ENCODE data around the gene DAZAP2. TPM values are rescaled to one million over a fixed set of nuclear protein-coding genes. Genes with fewer than 3 reads are reported as not detected.
A peak's percentile ranks its signal among the peaks of the same experiment; 100 is the strongest.

Gene DAZAP2
- total RNA-seq, 1 experiment from 2014 or later: 100 TPM

DNA sequence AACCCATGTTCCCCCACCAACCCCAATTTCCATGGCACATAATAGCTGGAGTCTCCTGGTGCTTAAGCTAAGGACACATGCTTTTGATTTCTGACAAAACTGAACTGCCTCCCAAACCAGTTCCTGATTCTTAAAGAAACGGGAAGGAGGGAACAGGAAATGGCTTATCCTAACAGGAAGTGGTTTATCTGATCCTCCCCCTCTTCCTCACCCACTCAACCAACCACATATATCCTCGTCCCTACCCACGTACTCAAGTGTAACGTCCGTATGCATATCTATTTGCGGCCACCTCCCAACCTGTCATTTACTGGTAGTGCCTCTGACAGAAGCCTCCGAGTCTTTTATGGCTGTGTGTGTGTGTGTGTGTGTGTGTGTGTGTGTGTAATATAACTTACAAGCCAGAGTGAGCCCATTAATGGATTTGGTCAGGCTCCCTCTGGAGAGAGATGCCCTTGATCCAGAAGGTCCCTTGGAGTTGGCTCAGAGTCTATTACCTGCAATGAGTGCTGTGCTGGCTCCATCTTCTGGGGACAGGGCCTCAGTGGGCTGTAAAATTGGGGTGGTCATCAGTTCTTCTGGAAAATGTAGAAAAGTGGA lies 7.7 kb downstream of the DAZAP2 start:
- TF ChIP-seq, protein P1, sequence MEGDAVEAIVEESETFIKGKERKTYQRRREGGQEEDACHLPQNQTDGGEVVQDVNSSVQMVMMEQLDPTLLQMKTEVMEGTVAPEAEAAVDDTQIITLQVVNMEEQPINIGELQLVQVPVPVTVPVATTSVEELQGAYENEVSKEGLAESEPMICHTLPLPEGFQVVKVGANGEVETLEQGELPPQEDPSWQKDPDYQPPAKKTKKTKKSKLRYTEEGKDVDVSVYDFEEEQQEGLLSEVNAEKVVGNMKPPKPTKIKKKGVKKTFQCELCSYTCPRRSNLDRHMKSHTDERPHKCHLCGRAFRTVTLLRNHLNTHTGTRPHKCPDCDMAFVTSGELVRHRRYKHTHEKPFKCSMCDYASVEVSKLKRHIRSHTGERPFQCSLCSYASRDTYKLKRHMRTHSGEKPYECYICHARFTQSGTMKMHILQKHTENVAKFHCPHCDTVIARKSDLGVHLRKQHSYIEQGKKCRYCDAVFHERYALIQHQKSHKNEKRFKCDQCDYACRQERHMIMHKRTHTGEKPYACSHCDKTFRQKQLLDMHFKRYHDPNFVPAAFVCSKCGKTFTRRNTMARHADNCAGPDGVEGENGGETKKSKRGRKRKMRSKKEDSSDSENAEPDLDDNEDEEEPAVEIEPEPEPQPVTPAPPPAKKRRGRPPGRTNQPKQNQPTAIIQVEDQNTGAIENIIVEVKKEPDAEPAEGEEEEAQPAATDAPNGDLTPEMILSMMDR (IDR thresholded peaks at IDR 0.05; ENCODE audit: insufficient read depth in 1 of 2, low read depth in 1 of 2, low read length in 1 of 2, severe bottlenecking in 1 of 2, unreplicated experiment in 1 of 2): peak in 1 of 2 experiments; percentile 26
- Mint-ChIP-seq H3K36me3 (ENCODE audit: insufficient read depth, unreplicated experiment) (peaks cover 89% of the 10 kb centered on the region), H3K4me3 (ENCODE audit: unreplicated experiment) (no peak overlapping the region), H3K9me3 (ENCODE audit: unreplicated experiment) (no peaks in the 10 kb centered on the region), H3K27ac (ENCODE audit: unreplicated experiment) (no peak overlapping the region), H3K4me1 (ENCODE audit: low read depth, unreplicated experiment) (no peaks in the 10 kb centered on the region), H3K27me3 (ENCODE audit: insufficient read depth, unreplicated experiment) (no peaks in the 10 kb centered on the region)
- Histone ChIP-seq H3K4me3 (ENCODE audit: low read depth, low read length) (no peak overlapping the region), H3K36me3 (ENCODE audit: control insufficient read depth, insufficient read depth, low read length) (peaks cover 4% of the 10 kb centered on the region), H3K27me3 (replicated peaks; ENCODE audit: control insufficient read depth, insufficient read depth, low read length) (no peaks in the 10 kb centered on the region), H3K4me1 (no peaks in the 10 kb centered on the region), H3K9me3 (no peaks in the 10 kb centered on the region)
- no peak for DNase-seq
- BruUV-seq (replicated peaks): no TSS peak
- ChIA-PET CTCF (interaction anchor here (0.6 kb wide), 1 partner anchor 99 kb away, joined by 3 read pairs; no protein-coding TSS in a partner anchor), POLR2A (no interaction called here)
- intact Hi-C loops (cut with micrococcal nuclease; ENCODE audit: unreplicated experiment): no loop called here

GRCh38 chr12:51247523-51248206 lies 9.0 kb downstream of the DAZAP2 start:
- Mint-ChIP-seq H3K36me3 (ENCODE audit: insufficient read depth, unreplicated experiment) (peaks cover 81% of the 10 kb centered on the region), H3K9me3 (ENCODE audit: unreplicated experiment) (no peaks in the 10 kb centered on the region), H3K4me1 (ENCODE audit: low read depth, unreplicated experiment) (no peaks in the 10 kb centered on the region), H3K27me3 (ENCODE audit: insufficient read depth, unreplicated experiment) (no peaks in the 10 kb centered on the region), H3K27ac (ENCODE audit: unreplicated experiment) (no peak overlapping the region), H3K4me3 (ENCODE audit: unreplicated experiment) (no peak overlapping the region)
- Histone ChIP-seq H3K9me3 (no peaks in the 10 kb centered on the region), H3K4me3 (ENCODE audit: low read depth, low read length) (no peak overlapping the region), H3K4me1 (no peaks in the 10 kb centered on the region), H3K27me3 (replicated peaks; ENCODE audit: control insufficient read depth, insufficient read depth, low read length) (no peaks in the 10 kb centered on the region), H3K36me3 (ENCODE audit: control insufficient read depth, insufficient read depth, low read length) (peaks cover 4% of the 10 kb centered on the region)
- intact Hi-C loops (cut with micrococcal nuclease; ENCODE audit: unreplicated experiment): no loop called here
- POLR2A ChIA-PET: no interaction called here
- CTCF ChIA-PET: interaction anchor here (2.2 kb wide), 1 partner anchor 9 kb away, joined by 6 read pairs; the partner anchor contains the start of gene DAZAP2
- no TSS peak for BruUV-seq (replicated peaks)
- DNase-seq: no peak
- TF ChIP-seq, protein P1 (IDR thresholded peaks at IDR 0.05; ENCODE audit: insufficient read depth in 1 of 2, low read depth in 1 of 2, low read length in 1 of 2, severe bottlenecking in 1 of 2, unreplicated experiment in 1 of 2): no peak

DNA sequence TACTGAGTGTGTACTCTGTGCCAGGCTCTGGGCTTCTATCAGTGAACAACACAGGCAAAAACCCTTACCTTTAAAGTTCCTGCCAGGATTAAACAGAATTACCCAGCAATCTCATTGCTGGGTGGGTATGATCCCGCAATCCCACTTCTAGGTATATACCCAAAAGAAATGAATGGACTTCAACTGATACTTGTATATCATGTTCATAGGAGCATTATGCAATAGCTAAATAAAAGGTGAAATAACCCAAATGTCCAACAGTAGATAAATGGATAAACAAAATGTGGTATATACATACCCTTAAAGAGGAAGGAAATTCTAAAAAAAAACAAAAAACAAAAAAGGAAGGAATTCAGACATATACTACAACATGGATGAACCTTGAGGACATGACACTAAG lies 14.7 kb downstream of the DAZAP2 start:
- Histone ChIP-seq H3K27me3 (replicated peaks; ENCODE audit: control insufficient read depth, insufficient read depth, low read length) (no peaks in the 10 kb centered on the region), H3K9me3 (no peaks in the 10 kb centered on the region), H3K36me3 (ENCODE audit: control insufficient read depth, insufficient read depth, low read length) (no peaks in the 10 kb centered on the region; the same call in none of the 2 replicates), H3K4me3 (ENCODE audit: low read depth, low read length) (no peak overlapping the region), H3K4me1 (no peaks in the 10 kb centered on the region)
- CTCF ChIA-PET: interaction anchor here (0.7 to 1.1 kb wide), 3 partner anchors 17 to 171 kb away, joined by 3 read pairs; partner anchors contain the start of gene SMAGP
- POLR2A ChIA-PET: interaction anchor here (0.5 kb wide), 1 partner anchor 254 kb away, joined by 3 read pairs; no protein-coding TSS in a partner anchor
- intact Hi-C loops (cut with micrococcal nuclease; ENCODE audit: unreplicated experiment): no loop called here
- Mint-ChIP-seq H3K36me3 (ENCODE audit: insufficient read depth, unreplicated experiment) (peaks cover 76% of the 10 kb centered on the region), H3K4me1 (ENCODE audit: low read depth, unreplicated experiment) (no peaks in the 10 kb centered on the region), H3K4me3 (ENCODE audit: unreplicated experiment) (no peak overlapping the region), H3K9me3 (ENCODE audit: unreplicated experiment) (no peaks in the 10 kb centered on the region), H3K27me3 (ENCODE audit: insufficient read depth, unreplicated experiment) (no peaks in the 10 kb centered on the region), H3K27ac (ENCODE audit: unreplicated experiment) (no peak overlapping the region)
- TF ChIP-seq, protein P1 (IDR thresholded peaks at IDR 0.05; ENCODE audit: insufficient read depth in 1 of 2, low read depth in 1 of 2, low read length in 1 of 2, severe bottlenecking in 1 of 2, unreplicated experiment in 1 of 2): no peak
- BruUV-seq (replicated peaks): no TSS peak
- DNase-seq: no peak

Data from Caco-2 (cell line).